Upper lobe of right lung (tissue), 1 donor: ENCODE results near the gene BLTP3A. TPM values are rescaled to one million over a fixed set of nuclear protein-coding genes. Genes with fewer than 3 reads are reported as not detected.

Experiments
- ATAC-seq: fragments of 200-7000 bp; cut with Tn5 transposase; one replicate; pipeline ENCODE4 v1.9.1; 2020; ENCODE audit warnings: mild to moderate bottlenecking, moderate library complexity
- DNase-seq: peaks from one replicate; pipeline ENCODE4 v3.0.0-alpha.2; 2020
- H3K27ac ChIP-seq: fragments of 200-600 bp; one replicate; pipeline ENCODE4 v1.8.0; 2022
- H3K27me3 ChIP-seq: fragments of 200-600 bp; one replicate; pipeline ENCODE4 v1.8.0; 2022; ENCODE audit warnings: mild to moderate bottlenecking
- H3K36me3 ChIP-seq: fragments of 200-600 bp; one replicate; pipeline ENCODE4 v1.8.0; 2022
- H3K4me1 ChIP-seq: fragments of 200-600 bp; one replicate; pipeline ENCODE4 v1.8.0; 2022
- H3K4me3 ChIP-seq: fragments of 200-600 bp; one replicate; pipeline ENCODE4 v1.8.0; 2022; ENCODE audit warnings: mild to moderate bottlenecking
- H3K9me3 ChIP-seq: fragments of 200-600 bp; one replicate; pipeline ENCODE4 v1.8.0; 2022
- CTCF ChIP-seq: fragments of 200-600 bp; IDR thresholded peaks from one replicate; pipeline ENCODE4 v1.8.0; 2022; ENCODE audit warnings: antibody characterized with exemption
- intact Hi-C: fragments of 100-400 bp; cut with DNase I; formaldehyde crosslinking; loops from one replicate; pipeline ENCODE4 v1.11.0; 2022
- total RNA-seq: library from RNA; stranded (reverse); fragmentation: NEBNext Ultra II Directional; extraction: Animal tissue kit (Norgen Biotek cat#: 25700); gene quantifications from one replicate; pipeline ENCODE4 v1.2.1, GENCODE V29; 2021
- donor health status: DM: no; HTN: yes; CAD: no; lungs with severe emphysema.

Gene BLTP3A
- total RNA-seq, 1 donor from 2014 or later: 12.9 TPM

- no peak overlapping the region for H3K27ac ChIP-seq
Measured at GRCh38 chr6:34819571-34820480, 27.9 kb downstream of the BLTP3A start.

GRCh38 chr6:34829137-34829536 is 37.3 kb downstream of the BLTP3A start:
- Histone ChIP-seq H3K27me3 (no peaks in the 10 kb centered on the region), H3K36me3 (peaks cover 61% of the 10 kb centered on the region), H3K27ac (no peak overlapping the region), H3K4me1 (no peaks in the 10 kb centered on the region), H3K4me3 (no peak overlapping the region), H3K9me3 (no peaks in the 10 kb centered on the region)
- ATAC-seq (no peak), DNase-seq (no peak)
- no peak for TF ChIP-seq CTCF
- intact Hi-C loops: no loop called here

More at GRCh38 chr6:34819571-34820480, 27.9 kb downstream of the BLTP3A start:
- no peaks in the 10 kb centered on the region for H3K9me3 ChIP-seq
- peaks cover 28% of the 10 kb centered on the region for H3K36me3 ChIP-seq
- no peaks in the 10 kb centered on the region for H3K27me3 ChIP-seq
- ATAC-seq (peak; percentile 62), DNase-seq (no peak)
- TF ChIP-seq CTCF: no peak
- H3K4me3 ChIP-seq: no peak overlapping the region
- H3K4me1 ChIP-seq: peaks cover 27% of the 10 kb centered on the region
- intact Hi-C loops: no loop called here

GRCh38 chr6:34832942-34833341 is 41.1 kb downstream of the BLTP3A start:
- DNase-seq: no peak
- Histone ChIP-seq H3K4me1 (no peaks in the 10 kb centered on the region), H3K4me3 (no peak overlapping the region), H3K27ac (no peak overlapping the region), H3K9me3 (no peaks in the 10 kb centered on the region), H3K27me3 (no peaks in the 10 kb centered on the region), H3K36me3 (peaks cover 51% of the 10 kb centered on the region)
- intact Hi-C loops: no loop called here
- TF ChIP-seq CTCF: no peak
- no peak for ATAC-seq

- intact Hi-C loops: no loop called here
- TF ChIP-seq CTCF: no peak
- Histone ChIP-seq H3K27ac (no peak overlapping the region), H3K4me3 (no peak overlapping the region), H3K36me3 (peaks cover 32% of the 10 kb centered on the region), H3K9me3 (no peaks in the 10 kb centered on the region), H3K27me3 (no peaks in the 10 kb centered on the region), H3K4me1 (no peaks in the 10 kb centered on the region)
- no peak for DNase-seq
- peak; percentile 55 for ATAC-seq
Measured at GRCh38 chr6:34834789-34835518, 43.1 kb downstream of the BLTP3A start.

- no peaks in the 10 kb centered on the region for H3K4me1 ChIP-seq
- no peak overlapping the region for H3K4me3 ChIP-seq
- intact Hi-C loops: no loop called here
- H3K27ac ChIP-seq: no peak overlapping the region
- no peaks in the 10 kb centered on the region for H3K27me3 ChIP-seq
- ATAC-seq (peak; percentile 63), DNase-seq (no peak)
- H3K36me3 ChIP-seq: peaks cover 26% of the 10 kb centered on the region
- no peak for TF ChIP-seq CTCF
- no peaks in the 10 kb centered on the region for H3K9me3 ChIP-seq
Measured at GRCh38 chr6:34836008-34836407, 44.1 kb downstream of the BLTP3A start.
